MM.1S (cell line): ENCODE results near the gene NPAS1.

ENCODE experiments used
- DNase-seq: peaks from one replicate; pipeline ENCODE4 v3.0.0-alpha.2; 2015
- H2AFZ ChIP-seq: fragments of 300-600 bp; sonication (generic); 2 replicates; pipeline ENCODE4 v1.6.0; 2016; ENCODE audit warnings: antibody characterized with exemption, low read length
- H3F3A ChIP-seq: fragments of 300-600 bp; sonication (generic); 2 replicates; pipeline ENCODE4 v1.6.1; 2016; ENCODE audit warnings: mild to moderate bottlenecking, antibody characterized with exemption, low read length, moderate library complexity, mixed read lengths; ENCODE audit not compliant: insufficient read depth
- H3K27ac ChIP-seq: fragments of 300-600 bp; sonication (generic); 2 replicates; pipeline ENCODE4 v1.5.1; 2016; ENCODE audit warnings: mild to moderate bottlenecking, low read length
- H3K27me3 ChIP-seq: fragments of 300-600 bp; sonication (generic); replicated peaks from 2 replicates; pipeline ENCODE4 v1.6.0; 2016; ENCODE audit warnings: low read length; ENCODE audit not compliant: insufficient read depth
- H3K36me3 ChIP-seq: fragments of 300-600 bp; sonication (generic); replicated peaks from 2 replicates; pipeline ENCODE4 v1.6.1; 2016; ENCODE audit warnings: mild to moderate bottlenecking, low read length, mixed read lengths; ENCODE audit not compliant: insufficient read depth
- H3K4me1 ChIP-seq: fragments of 300-600 bp; sonication (generic); 2 replicates; pipeline ENCODE4 v1.6.1; 2016; ENCODE audit warnings: low read length, mixed read lengths
- H3K4me2 ChIP-seq: fragments of 300-600 bp; sonication (generic); 2 replicates; pipeline ENCODE4 v1.6.0; 2016; ENCODE audit warnings: low read depth, low read length
- H3K4me3 ChIP-seq: fragments of 300-600 bp; sonication (generic); 2 replicates; pipeline ENCODE4 v1.5.1; 2016; ENCODE audit warnings: low read length, mixed read lengths
- H3K79me2 ChIP-seq: fragments of 300-600 bp; sonication (generic); 2 replicates; pipeline ENCODE4 v1.6.1; 2016; ENCODE audit warnings: mixed run types, low read length, mixed read lengths
- H3K9ac ChIP-seq: fragments of 300-600 bp; sonication (generic); 2 replicates; pipeline ENCODE4 v1.6.1; 2016; ENCODE audit warnings: low read length, mixed read lengths
- H3K9me2 ChIP-seq: fragments of 300-600 bp; sonication (generic); replicated peaks from 2 replicates; pipeline ENCODE4 v1.6.1; 2016; ENCODE audit warnings: mild to moderate bottlenecking, low read length, mixed read lengths; ENCODE audit not compliant: insufficient read depth
- H3K9me3 ChIP-seq: fragments of 300-600 bp; sonication (generic); replicated peaks from 2 replicates; pipeline ENCODE4 v1.6.1; 2016; ENCODE audit warnings: mild to moderate bottlenecking, low read length, mixed read lengths; ENCODE audit not compliant: insufficient read depth
- H4K20me1 ChIP-seq: fragments of 300-600 bp; sonication (generic); 2 replicates; pipeline ENCODE4 v1.6.1; 2016; ENCODE audit warnings: mild to moderate bottlenecking, low read length, moderate library complexity, mixed read lengths; ENCODE audit not compliant: insufficient read depth
- CTCF ChIP-seq: fragments of 300-600 bp; sonication (generic); IDR thresholded peaks from 2 replicates; pipeline ENCODE4 v1.5.1; 2016; ENCODE audit warnings: antibody characterized with exemption, low read length, mixed read lengths
- EZH2 ChIP-seq: fragments of 300-600 bp; sonication (generic); optimal IDR thresholded peaks from 2 replicates; pipeline ENCODE3; 2017; ENCODE audit warnings: low read depth, mild to moderate bottlenecking, antibody characterized with exemption, low read length, mixed read lengths
- EZH2phosphoT487 ChIP-seq: fragments of 300-600 bp; sonication (generic); IDR thresholded peaks from 2 replicates; pipeline ENCODE4 v1.6.1; 2018; ENCODE audit warnings: antibody characterized with exemption, low read length

The NPAS1 gene

GRCh38 chr19:47086280-47086679 lies 66.6 kb downstream of the NPAS1 start:
- TF ChIP-seq EZH2 (no peak), CTCF (no peak), EZH2phosphoT487 (no peak)
- no peak overlapping the region for H3K27ac ChIP-seq

GRCh38 chr19:47089767-47090350 lies 70.2 kb downstream of the NPAS1 start:
- TF ChIP-seq CTCF (no peak), EZH2phosphoT487 (no peak), EZH2 (no peak)
- Histone ChIP-seq H3F3A (no peaks in the 10 kb centered on the region), H3K9me2 (no peaks in the 10 kb centered on the region), H3K9me3 (no peaks in the 10 kb centered on the region), H3K9ac (no peak overlapping the region), H3K27ac (no peak overlapping the region), H4K20me1 (no peaks in the 10 kb centered on the region), H3K79me2 (peaks cover 23% of the 10 kb centered on the region), H3K4me2 (no peak overlapping the region), H3K4me3 (no peak overlapping the region), H2AFZ (no peak overlapping the region), H3K27me3 (no peaks in the 10 kb centered on the region), H3K4me1 (no peaks in the 10 kb centered on the region), H3K36me3 (no peaks in the 10 kb centered on the region; the same call in none of the 2 replicates)
- no peak for DNase-seq

More at GRCh38 chr19:47086280-47086679, 66.6 kb downstream of the NPAS1 start:
- Histone ChIP-seq H2AFZ (no peak overlapping the region), H3K79me2 (peaks cover 3% of the 10 kb centered on the region; the same call in 1 of the 2 replicates), H3K4me1 (no peaks in the 10 kb centered on the region), H3K4me2 (no peak overlapping the region), H3K27me3 (no peaks in the 10 kb centered on the region), H4K20me1 (no peaks in the 10 kb centered on the region; the same call in 1 of the 2 replicates), H3K9me3 (no peaks in the 10 kb centered on the region), H3K4me3 (no peak overlapping the region), H3K9me2 (no peaks in the 10 kb centered on the region), H3K9ac (no peak overlapping the region), H3K36me3 (peaks cover 5% of the 10 kb centered on the region; the same call in 1 of the 2 replicates), H3F3A (no peaks in the 10 kb centered on the region)
- no peak for DNase-seq

- Histone ChIP-seq H3K9me3 (no peaks in the 10 kb centered on the region), H3K36me3 (no peaks in the 10 kb centered on the region; the same call in none of the 2 replicates), H3K79me2 (peaks cover 57% of the 10 kb centered on the region), H3K4me1 (no peaks in the 10 kb centered on the region), H3K9ac (no peak overlapping the region), H3F3A (no peaks in the 10 kb centered on the region), H3K4me3 (no peak overlapping the region), H4K20me1 (no peaks in the 10 kb centered on the region), H3K27ac (no peak overlapping the region), H3K4me2 (no peak overlapping the region), H3K9me2 (no peaks in the 10 kb centered on the region), H3K27me3 (no peaks in the 10 kb centered on the region), H2AFZ (no peak overlapping the region)
- TF ChIP-seq CTCF, result no peak
- no peak for TF ChIP-seq EZH2
- TF ChIP-seq EZH2phosphoT487, result no peak
- DNase-seq, result no peak
Measured at GRCh38 chr19:47093254-47093653, 73.6 kb downstream of the NPAS1 start.
